A549 (cell line): ENCODE results near the gene GALNT18.

Source experiments
- CHD2 ChIP-seq: fragments of 150-350 bp; IDR thresholded peaks from 2 replicates; pipeline ENCODE4 v1.6.1; 2014; ENCODE audit warnings: low read length; ENCODE audit not compliant: partially characterized antibody
- CTCF ChIP-seq: fragments of >200 bp; sonication (Bioruptor Twin); formaldehyde crosslinking; IDR thresholded peaks from 3 replicates; pipeline ENCODE4 v1.5.1; 2016
- POLR2A ChIP-seq: IDR thresholded peaks from 2 replicates; pipeline ENCODE4 v1.6.1; 2012; ENCODE audit warnings: mild to moderate bottlenecking, low read length
- REST ChIP-seq: fragments of 200-600 bp; sonication (generic); IDR thresholded peaks from 2 replicates; pipeline ENCODE4 v1.6.1; 2016; ENCODE audit warnings: antibody characterized with exemption, mild to moderate bottlenecking, moderate library complexity
- SMC3 ChIP-seq: fragments of >200 bp; sonication (Bioruptor Twin); formaldehyde crosslinking; IDR thresholded peaks from 3 replicates; pipeline ENCODE4 v1.6.1; 2018; ENCODE audit warnings: inconsistent platforms
- ZFP36 ChIP-seq: fragments of 450-650 bp; IDR thresholded peaks from 2 replicates; pipeline ENCODE4 v1.6.1; 2014; ENCODE audit warnings: borderline replicate concordance; ENCODE audit not compliant: partially characterized antibody

- TF ChIP-seq CTCF, result no peak
- TF ChIP-seq REST, result no peak
- TF ChIP-seq POLR2A, result no peak
- no peak for TF ChIP-seq SMC3
- TF ChIP-seq CHD2, result no peak
- TF ChIP-seq ZFP36, result no peak
These were observed 193.1 kb downstream of the GALNT18 start for GRCh38 chr11:11428714-11429113.
